Mucosa of rectum (tissue), 2 donors: ENCODE data around the gene PAX5.
A peak's percentile ranks its signal among the peaks of the same experiment; 100 is the strongest.

Source experiments
- H3K27ac ChIP-seq, 2 donors: one replicate each; pipeline ENCODE4 v1.7.0; 2013; ENCODE audit warnings: inconsistent platforms in 2 of 2, low read depth in 2 of 2, low read length in 2 of 2
- H3K27me3 ChIP-seq, 2 donors: one replicate each; pipeline ENCODE4 v1.7.0; 2013; ENCODE audit warnings: low read length in 2 of 2; ENCODE audit not compliant: control insufficient read depth in 2 of 2, insufficient read depth in 2 of 2
- H3K36me3 ChIP-seq, 2 donors: one replicate each; pipeline ENCODE4 v1.7.0; 2013; ENCODE audit warnings: low read length in 2 of 2; ENCODE audit not compliant: control insufficient read depth in 2 of 2, insufficient read depth in 2 of 2
- H3K4me1 ChIP-seq, 2 donors: one replicate each; pipeline ENCODE4 v1.7.0; 2013; ENCODE audit warnings: low read length in 2 of 2, mild to moderate bottlenecking in 1 of 2; ENCODE audit not compliant: control insufficient read depth in 2 of 2, insufficient read depth in 2 of 2
- H3K4me3 ChIP-seq, 2 donors: one replicate each; pipeline ENCODE4 v1.7.0; 2013; ENCODE audit warnings: low read length in 2 of 2
- H3K9ac ChIP-seq, 2 donors: one replicate each; pipeline ENCODE4 v1.7.0; 2013; ENCODE audit warnings: low read length in 2 of 2, low read depth in 1 of 2, mild to moderate bottlenecking in 1 of 2
- H3K9me3 ChIP-seq, 2 donors: one replicate each; pipeline ENCODE4 v1.7.0; 2013; ENCODE audit warnings: low read length in 2 of 2; ENCODE audit not compliant: control insufficient read depth in 2 of 2
- donor health status: healthy.
- donor health status: Normal muscosa, but diverticular disease.

Gene PAX5

GRCh38 chr9:36827593-36827992 is 206.5 kb downstream of the PAX5 start:
- H3K36me3 ChIP-seq, result no peaks in the 10 kb centered on the region
- H3K27me3 ChIP-seq, result peaks cover 0 to 2% of the 10 kb centered on the region in 2 donors
- no peak overlapping the region for H3K27ac ChIP-seq
- no peaks in the 10 kb centered on the region for H3K9me3 ChIP-seq
- no peaks in the 10 kb centered on the region for H3K4me1 ChIP-seq
- no peak overlapping the region for H3K4me3 ChIP-seq
- no peak overlapping the region for H3K9ac ChIP-seq

DNA sequence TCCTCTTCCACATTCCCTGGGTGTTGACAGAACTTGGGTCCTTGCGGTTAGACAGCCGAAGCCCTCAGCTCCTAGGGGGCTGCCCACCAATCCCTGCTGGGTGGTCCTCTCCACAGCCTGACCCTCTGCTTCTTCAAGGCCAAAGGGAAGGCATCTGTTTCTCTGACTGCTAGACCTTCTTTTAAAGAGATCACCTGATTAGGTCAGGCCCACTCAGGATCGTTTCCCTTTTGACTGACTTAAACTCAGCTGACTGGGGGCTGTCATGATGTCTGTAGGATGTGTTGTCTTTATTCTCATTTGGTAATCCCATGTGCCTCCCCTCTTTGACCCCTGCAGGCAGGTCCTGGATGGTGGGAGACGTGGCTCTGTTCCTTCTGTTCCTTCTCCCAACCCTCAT is 207.5 kb downstream of the PAX5 start:
- H3K4me1 ChIP-seq, result no peaks in the 10 kb centered on the region
- peaks cover 0 to 5% of the 10 kb centered on the region in 2 donors for H3K27me3 ChIP-seq
- no peaks in the 10 kb centered on the region for H3K36me3 ChIP-seq
- H3K9ac ChIP-seq, result no peak overlapping the region
- no peak overlapping the region for H3K4me3 ChIP-seq
- H3K27ac ChIP-seq, result no peak overlapping the region
- no peaks in the 10 kb centered on the region for H3K9me3 ChIP-seq

GRCh38 chr9:36825179-36825578 is 208.9 kb downstream of the PAX5 start:
- no peaks in the 10 kb centered on the region for H3K4me1 ChIP-seq
- H3K9ac ChIP-seq, result no peak overlapping the region
- H3K27me3 ChIP-seq, result peaks cover 3 to 5% of the 10 kb centered on the region in 2 donors
- H3K36me3 ChIP-seq, result no peaks in the 10 kb centered on the region
- H3K9me3 ChIP-seq, result no peaks in the 10 kb centered on the region
- H3K4me3 ChIP-seq, result no peak overlapping the region
- no peak overlapping the region for H3K27ac ChIP-seq

GRCh38 chr9:36823934-36824333 is 210.1 kb downstream of the PAX5 start:
- H3K4me3 ChIP-seq, result no peak overlapping the region
- no peak overlapping the region for H3K9ac ChIP-seq
- H3K27me3 ChIP-seq, result peaks cover 5 to 12% of the 10 kb centered on the region in 2 donors
- no peak overlapping the region for H3K27ac ChIP-seq
- H3K9me3 ChIP-seq, result no peaks in the 10 kb centered on the region
- H3K36me3 ChIP-seq, result no peaks in the 10 kb centered on the region
- H3K4me1 ChIP-seq, result no peaks in the 10 kb centered on the region

- Histone ChIP-seq H3K36me3 (no peaks in the 10 kb centered on the region), H3K27ac (no peak overlapping the region), H3K9me3 (no peaks in the 10 kb centered on the region), H3K27me3 (peaks cover 7 to 12% of the 10 kb centered on the region in 2 donors), H3K4me3 (no peak overlapping the region), H3K4me1 (no peaks in the 10 kb centered on the region), H3K9ac (no peak overlapping the region)
These were observed 210.6 kb downstream of the PAX5 start for GRCh38 chr9:36823466-36823865.

GRCh38 chr9:36822201-36822600 is 211.9 kb downstream of the PAX5 start:
- Histone ChIP-seq H3K27me3 (peaks cover 8 to 15% of the 10 kb centered on the region in 2 donors), H3K27ac (no peak overlapping the region), H3K9me3 (no peaks in the 10 kb centered on the region), H3K4me3 (no peak overlapping the region), H3K9ac (no peak overlapping the region), H3K36me3 (no peaks in the 10 kb centered on the region), H3K4me1 (no peaks in the 10 kb centered on the region)

DNA sequence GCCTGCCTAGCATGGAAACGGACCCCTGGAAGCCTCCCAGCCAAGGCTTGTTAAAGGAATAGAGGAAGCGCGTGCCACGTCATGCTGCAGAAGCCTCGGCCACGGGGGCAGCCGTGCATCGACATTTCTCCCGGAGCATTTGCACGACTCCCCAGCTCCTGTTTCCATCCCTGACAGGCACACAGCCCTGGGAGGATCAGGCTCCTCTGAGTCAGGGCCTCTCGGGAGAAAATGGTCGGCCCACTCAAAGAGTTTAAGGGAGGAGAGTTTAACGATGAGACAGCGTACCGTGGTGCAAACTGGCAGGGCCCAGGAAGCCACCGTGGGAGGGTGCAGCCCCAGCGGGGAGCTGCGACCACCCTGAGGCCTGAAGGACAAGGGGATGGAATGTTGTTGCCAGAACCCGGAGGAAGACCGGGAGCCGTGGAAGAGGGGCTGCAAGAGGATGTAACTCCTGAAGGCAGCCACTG is 213.6 kb downstream of the PAX5 start:
- Histone ChIP-seq H3K9me3 (no peaks in the 10 kb centered on the region), H3K4me1 (no peaks in the 10 kb centered on the region), H3K36me3 (no peaks in the 10 kb centered on the region), H3K27me3 (peaks cover 8 to 15% of the 10 kb centered on the region in 2 donors), H3K9ac (no peak overlapping the region), H3K4me3 (no peak overlapping the region), H3K27ac (no peak overlapping the region)

GRCh38 chr9:36818965-36819870 is 214.8 kb downstream of the PAX5 start:
- H3K27me3 ChIP-seq, result peaks cover 8 to 15% of the 10 kb centered on the region in 2 donors
- H3K9ac ChIP-seq, result no peak overlapping the region
- H3K36me3 ChIP-seq, result no peaks in the 10 kb centered on the region
- no peaks in the 10 kb centered on the region for H3K4me1 ChIP-seq
- no peaks in the 10 kb centered on the region for H3K9me3 ChIP-seq
- no peak overlapping the region for H3K27ac ChIP-seq
- peak overlapping the region in 1 of 2 donors; percentile 56 for H3K4me3 ChIP-seq

DNA sequence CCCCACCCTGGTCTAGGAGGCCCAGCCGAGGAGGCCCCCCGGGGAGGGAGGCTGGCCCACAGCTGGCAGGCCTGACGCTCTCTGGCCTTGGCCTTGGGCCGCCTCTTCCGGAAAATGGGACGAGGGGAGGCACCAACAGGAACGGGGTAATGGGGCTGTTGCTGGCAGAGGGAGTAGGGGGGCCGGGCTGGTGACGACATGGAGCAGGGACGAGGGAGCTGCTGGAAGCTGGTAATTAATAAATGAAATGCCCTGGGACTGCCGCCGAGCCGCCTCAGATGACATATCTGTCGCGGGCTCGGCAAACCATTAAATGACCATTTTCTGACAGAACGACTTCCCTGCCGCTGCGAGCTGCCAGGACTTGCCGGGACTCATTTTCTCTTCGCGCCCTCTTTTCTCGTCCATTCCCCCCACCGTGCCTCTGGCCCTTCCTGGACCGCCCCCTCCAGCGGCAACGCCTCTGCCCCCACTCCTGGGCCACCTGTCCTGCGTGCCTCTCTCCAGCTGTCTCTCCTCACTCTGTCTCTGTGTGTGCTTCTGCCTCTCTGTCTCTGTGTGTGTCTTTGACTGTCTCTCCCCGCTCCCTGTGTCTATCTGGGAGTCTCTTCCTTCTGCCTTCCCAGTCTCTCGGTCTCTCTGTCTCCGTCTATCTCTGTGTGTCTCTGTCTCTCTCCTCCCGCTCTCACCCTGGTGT is 215.7 kb downstream of the PAX5 start:
- peak overlapping the region in 1 of 2 donors; percentile 56 for H3K4me3 ChIP-seq
- H3K9me3 ChIP-seq, result no peaks in the 10 kb centered on the region
- no peak overlapping the region for H3K9ac ChIP-seq
- H3K4me1 ChIP-seq, result no peaks in the 10 kb centered on the region
- peaks cover 6 to 15% of the 10 kb centered on the region in 2 donors for H3K27me3 ChIP-seq
- H3K36me3 ChIP-seq, result no peaks in the 10 kb centered on the region
- no peak overlapping the region for H3K27ac ChIP-seq

GRCh38 chr9:36817160-36817834 is 216.8 kb downstream of the PAX5 start:
- H3K4me1 ChIP-seq, result no peaks in the 10 kb centered on the region
- no peak overlapping the region for H3K9ac ChIP-seq
- H3K4me3 ChIP-seq, result no peak overlapping the region
- no peaks in the 10 kb centered on the region for H3K36me3 ChIP-seq
- H3K27ac ChIP-seq, result no peak overlapping the region
- H3K27me3 ChIP-seq, result peaks cover 3 to 15% of the 10 kb centered on the region in 2 donors
- no peaks in the 10 kb centered on the region for H3K9me3 ChIP-seq
